Tibial nerve (tissue), 3 donors: ENCODE data around the gene MLST8.

ENCODE experiments used
- POLR2A ChIP-seq, 2 donors: fragments of 450-650 bp; IDR thresholded peaks; one replicate each; pipeline ENCODE4 v1.6.1; 2017; ENCODE audit warnings: antibody characterized with exemption in 2 of 2, mild to moderate bottlenecking in 2 of 2, moderate library complexity in 2 of 2
- TF ChIP-seq, protein P1 (sequence below), 5 experiments: fragments of 200-600 bp in 3 of 5; fragments of 450-650 bp in 2 of 5; sonication (generic) in 3 of 5; IDR thresholded peaks; one replicate each; pipeline ENCODE4 v1.5.1; 2016 to 2019; ENCODE audit warnings: antibody characterized with exemption in 5 of 5, mild to moderate bottlenecking in 3 of 5, moderate library complexity in 2 of 5

GRCh38 chr16:2231016-2231931, 26.0 kb downstream of the MLST8 start:
- TF ChIP-seq, protein P1, sequence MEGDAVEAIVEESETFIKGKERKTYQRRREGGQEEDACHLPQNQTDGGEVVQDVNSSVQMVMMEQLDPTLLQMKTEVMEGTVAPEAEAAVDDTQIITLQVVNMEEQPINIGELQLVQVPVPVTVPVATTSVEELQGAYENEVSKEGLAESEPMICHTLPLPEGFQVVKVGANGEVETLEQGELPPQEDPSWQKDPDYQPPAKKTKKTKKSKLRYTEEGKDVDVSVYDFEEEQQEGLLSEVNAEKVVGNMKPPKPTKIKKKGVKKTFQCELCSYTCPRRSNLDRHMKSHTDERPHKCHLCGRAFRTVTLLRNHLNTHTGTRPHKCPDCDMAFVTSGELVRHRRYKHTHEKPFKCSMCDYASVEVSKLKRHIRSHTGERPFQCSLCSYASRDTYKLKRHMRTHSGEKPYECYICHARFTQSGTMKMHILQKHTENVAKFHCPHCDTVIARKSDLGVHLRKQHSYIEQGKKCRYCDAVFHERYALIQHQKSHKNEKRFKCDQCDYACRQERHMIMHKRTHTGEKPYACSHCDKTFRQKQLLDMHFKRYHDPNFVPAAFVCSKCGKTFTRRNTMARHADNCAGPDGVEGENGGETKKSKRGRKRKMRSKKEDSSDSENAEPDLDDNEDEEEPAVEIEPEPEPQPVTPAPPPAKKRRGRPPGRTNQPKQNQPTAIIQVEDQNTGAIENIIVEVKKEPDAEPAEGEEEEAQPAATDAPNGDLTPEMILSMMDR (IDR thresholded peaks at IDR 0.05), result no peak
- no peak for TF ChIP-seq POLR2A (IDR thresholded peaks at IDR 0.05)
